Psoas muscle (tissue), 8 donors: Measurements from ENCODE around the gene PDE8A. TPM values are rescaled to one million over a fixed set of nuclear protein-coding genes. Genes with fewer than 3 reads are reported as not detected.

ENCODE experiments used
- ATAC-seq, 4 donors: fragments of 200-7000 bp; cut with Tn5 transposase; one replicate each; pipeline ENCODE4 v1.9.1; 2020; ENCODE audit warnings: moderate library complexity in 3 of 4, mild to moderate bottlenecking in 2 of 4
- DNase-seq, 2 donors: peaks; one replicate each; pipeline ENCODE4 v3.0.0-alpha.2; 2020
- H3K27ac ChIP-seq: fragments of 200-600 bp; one replicate; pipeline ENCODE4 v1.8.0; 2022
- H3K27me3 ChIP-seq, 3 donors: fragments of 200-600 bp in 1 of 3; one replicate each; pipeline versions ENCODE4 v1.6.1 to v1.8.0; 2013 to 2022; ENCODE audit warnings: low read length in 2 of 3, mild to moderate bottlenecking in 2 of 3, moderate library complexity in 1 of 3; ENCODE audit not compliant: insufficient read depth in 3 of 3
- H3K36me3 ChIP-seq, 2 donors: fragments of 200-600 bp in 1 of 2; one replicate each; pipeline versions ENCODE4 v1.6.1 to v1.8.0; 2013 to 2022; ENCODE audit warnings: low read depth in 1 of 2, mild to moderate bottlenecking in 1 of 2, moderate library complexity in 1 of 2; ENCODE audit not compliant: insufficient read depth in 1 of 2
- H3K4me1 ChIP-seq: fragments of 200-600 bp; one replicate; pipeline ENCODE4 v1.8.0; 2022
- H3K4me3 ChIP-seq: fragments of 200-600 bp; one replicate; pipeline ENCODE4 v1.8.0; 2022; ENCODE audit warnings: mild to moderate bottlenecking
- H3K9me3 ChIP-seq: fragments of 200-600 bp; one replicate; pipeline ENCODE4 v1.8.0; 2022
- CTCF ChIP-seq: fragments of 200-600 bp; IDR thresholded peaks from one replicate; pipeline ENCODE4 v1.8.0; 2022; ENCODE audit warnings: antibody characterized with exemption
- WGBS, 3 donors: extraction: QIAGEN DNeasy Blood & Tissue Kit; methylation state at CpG; one replicate each; pipeline versions ENCODE4 v1.1.6 to v1.1.7; 2013; 5-methylcytosine and 5-hydroxymethylcytosine counted together
- intact Hi-C, 2 donors: fragments of 100-400 bp; cut with DNase I; formaldehyde crosslinking; loops; one replicate each; pipeline versions ENCODE4 v1.11.0 to v1.14.2; 2022
- polyA plus RNA-seq, 3 donors: library from polyadenylated mRNA; stranded (reverse); fragments of 200-250 nt; gene quantifications; one replicate each; pipeline ENCODE4 v1.2.3, GENCODE V29; 2013
- total RNA-seq, 4 donors: library from RNA; stranded (reverse); fragmentation: NEBNext Ultra II Directional in 2 of 4; extraction: Animal tissue kit (Norgen Biotek cat#: 25700) in 2 of 4; gene quantifications; one replicate each; pipeline versions ENCODE4 v1.2.1 to v1.2.4, GENCODE V29; 2021 to 2023
- donor health status: healthy with polysubstance abuse.
- donor health status: DM: no; HTN: no; CAD: no; lungs with moderate emphysema.
- donor health status: Bipolar disorder and iron deficiency.
- donor health status: healthy.
- donor health status: DM: yes; HTN: yes; CAD: no.
- donor health status: DM: no; HTN: no; CAD: no.
- donor health status: DM: no; HTN: no; CAD: no.
- donor health status: DM: yes; HTN: yes; CAD: no.

PDE8A gene
- total and polyA plus RNA-seq, 7 donors = 6.5 to 12.1 (median 10.5) TPM

- ATAC-seq (no peak), DNase-seq (no peak)
- WGBS, 3 donors = 95 to 99% (median 97%) methylated on average over 5 of the region's 5 CpGs
- no peak overlapping the region for H3K27ac ChIP-seq
- peaks cover 26% of the 10 kb centered on the region for H3K4me1 ChIP-seq
- no peak overlapping the region for H3K4me3 ChIP-seq
- no peaks in the 10 kb centered on the region for H3K27me3 ChIP-seq
- intact Hi-C loops = loop anchor here in 1 of 2 donors (10.0 kb wide), 1 partner anchor 49 kb away; the partner anchor contains the start of gene PDE8A
- no peaks in the 10 kb centered on the region for H3K9me3 ChIP-seq
- no peaks in the 10 kb centered on the region for H3K36me3 ChIP-seq
- no peak for TF ChIP-seq CTCF
Observed at GRCh38 chr15:85034276-85034675, 52.6 kb downstream of the PDE8A start.

GRCh38 chr15:85035980-85036379 is 54.3 kb downstream of the PDE8A start:
- DNase-seq (no peak), ATAC-seq (no peak)
- Histone ChIP-seq H3K27ac (no peak overlapping the region), H3K27me3 (no peaks in the 10 kb centered on the region), H3K9me3 (no peaks in the 10 kb centered on the region), H3K36me3 (no peaks in the 10 kb centered on the region), H3K4me3 (no peak overlapping the region), H3K4me1 (peaks cover 14% of the 10 kb centered on the region)
- intact Hi-C loops = loop anchor here in 1 of 2 donors (10.0 kb wide), 1 partner anchor 51 kb away; the partner anchor contains the start of gene PDE8A
- TF ChIP-seq CTCF = no peak

- Histone ChIP-seq H3K27ac (no peak overlapping the region), H3K36me3 (no peaks in the 10 kb centered on the region), H3K4me1 (peaks cover 7% of the 10 kb centered on the region), H3K4me3 (no peak overlapping the region), H3K9me3 (no peaks in the 10 kb centered on the region), H3K27me3 (no peaks in the 10 kb centered on the region)
- no peak for DNase-seq
- ATAC-seq = no peak
- intact Hi-C loops = loop anchor here in 1 of 2 donors (10.0 kb wide), 1 partner anchor 52 kb away; the partner anchor contains the start of gene PDE8A
- no peak for TF ChIP-seq CTCF
- 56 to 72% (median 64%) methylated on average over 3 of the region's 3 CpGs for WGBS, 3 donors
Observed at GRCh38 chr15:85036716-85037115, 55.1 kb downstream of the PDE8A start.

- ATAC-seq (no peak), DNase-seq (no peak)
- Histone ChIP-seq H3K36me3 (no peaks in the 10 kb centered on the region), H3K9me3 (no peaks in the 10 kb centered on the region), H3K27me3 (no peaks in the 10 kb centered on the region), H3K4me3 (no peak overlapping the region), H3K27ac (no peak overlapping the region), H3K4me1 (peaks cover 7% of the 10 kb centered on the region)
- intact Hi-C loops = loop anchor here in 1 of 2 donors (10.0 kb wide), 1 partner anchor 53 kb away; the partner anchor contains the start of gene PDE8A
- TF ChIP-seq CTCF = no peak
- 79 to 88% (median 83%) methylated on average over 2 of the region's 2 CpGs for WGBS, 3 donors
Observed at GRCh38 chr15:85037641-85038040, 56.0 kb downstream of the PDE8A start.

GRCh38 chr15:85041230-85041629 is 59.6 kb downstream of the PDE8A start:
- intact Hi-C loops = loop anchor here in 1 of 2 donors (10.0 kb wide), 2 partner anchors 196 to 456 kb away; no protein-coding TSS in a partner anchor
- no peaks in the 10 kb centered on the region for H3K36me3 ChIP-seq
- DNase-seq = no peak
- no peak for ATAC-seq
- H3K27ac ChIP-seq = no peak overlapping the region
- no peak for TF ChIP-seq CTCF
- H3K4me3 ChIP-seq = no peak overlapping the region
- WGBS, 3 donors = 64 to 77% (median 72%) methylated on average over 5 of the region's 5 CpGs
- no peaks in the 10 kb centered on the region for H3K9me3 ChIP-seq
- peaks cover 6% of the 10 kb centered on the region for H3K4me1 ChIP-seq
- no peaks in the 10 kb centered on the region for H3K27me3 ChIP-seq
